Left ventricle myocardium superior (tissue), 1 donor: ENCODE results near the gene NPAS2. TPM values are rescaled to one million over a fixed set of nuclear protein-coding genes. Genes with fewer than 3 reads are reported as not detected.

Experiments
- ATAC-seq: fragments of 200-7000 bp; cut with Tn5 transposase; one replicate; pipeline ENCODE4 v1.9.1; 2020; ENCODE audit warnings: mild to moderate bottlenecking, moderate library complexity
- DNase-seq: peaks from one replicate; pipeline ENCODE4 v3.0.0-alpha.2; 2020
- intact Hi-C: fragments of 100-400 bp; cut with micrococcal nuclease; formaldehyde crosslinking; loops from one replicate; pipeline ENCODE4 v1.11.0; 2022
- total RNA-seq: library from RNA; stranded (reverse); fragmentation: NEBNext Ultra II Directional; extraction: Animal tissue kit (Norgen Biotek cat#: 25700); gene quantifications from one replicate; pipeline ENCODE4 v1.2.1, GENCODE V29; 2021
- donor health status: DM: no; HTN: yes; CAD: no; lungs with severe emphysema.

NPAS2 gene
- total RNA-seq, 1 donor from 2014 or later = 40.9 TPM

DNA sequence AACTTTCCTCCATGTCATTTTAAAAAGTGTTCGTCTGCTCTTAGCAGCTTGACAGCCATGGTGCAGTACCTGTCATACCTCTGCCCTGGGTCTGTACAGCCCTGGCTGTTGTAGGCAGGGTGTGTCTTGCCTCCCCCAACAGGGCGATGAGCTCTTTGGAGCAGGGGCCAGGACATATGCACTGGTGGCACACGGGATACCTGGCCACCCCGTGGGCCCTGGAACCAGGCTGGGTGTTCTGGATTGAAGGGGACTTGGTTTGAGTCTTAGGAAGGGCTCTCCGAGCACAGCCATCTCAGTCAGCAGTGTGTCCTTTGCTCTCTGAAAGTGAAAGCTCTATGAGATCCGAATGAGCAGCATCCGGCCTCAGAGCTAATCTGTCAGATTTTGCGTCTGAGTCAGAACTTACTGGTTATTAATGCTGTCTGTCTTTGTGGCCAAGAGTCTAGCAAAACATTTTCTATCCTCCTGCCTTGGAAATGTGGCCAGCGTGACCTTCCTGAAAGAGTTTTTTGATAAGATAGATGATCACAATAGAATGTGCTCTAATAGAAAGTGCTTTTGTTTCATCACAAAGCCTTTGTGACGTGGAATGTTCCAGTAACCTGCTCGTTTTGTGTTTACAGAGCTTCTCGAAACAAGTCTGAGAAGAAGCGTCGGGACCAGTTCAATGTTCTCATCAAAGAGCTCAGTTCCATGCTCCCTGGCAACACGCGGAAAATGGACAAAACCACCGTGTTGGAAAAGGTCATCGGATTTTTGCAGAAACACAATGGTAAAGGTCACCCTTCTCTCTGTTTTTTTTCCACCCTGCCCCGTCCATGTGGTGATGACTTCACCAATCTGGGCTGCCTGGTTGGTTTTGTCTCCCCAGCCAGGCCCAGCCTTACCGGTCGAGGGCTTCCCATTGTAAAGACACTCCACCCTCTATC, 104.8 kb downstream of the NPAS2 start:
- ATAC-seq (peak; percentile 66), DNase-seq (no peak)
- intact Hi-C loops = no loop called here

DNA sequence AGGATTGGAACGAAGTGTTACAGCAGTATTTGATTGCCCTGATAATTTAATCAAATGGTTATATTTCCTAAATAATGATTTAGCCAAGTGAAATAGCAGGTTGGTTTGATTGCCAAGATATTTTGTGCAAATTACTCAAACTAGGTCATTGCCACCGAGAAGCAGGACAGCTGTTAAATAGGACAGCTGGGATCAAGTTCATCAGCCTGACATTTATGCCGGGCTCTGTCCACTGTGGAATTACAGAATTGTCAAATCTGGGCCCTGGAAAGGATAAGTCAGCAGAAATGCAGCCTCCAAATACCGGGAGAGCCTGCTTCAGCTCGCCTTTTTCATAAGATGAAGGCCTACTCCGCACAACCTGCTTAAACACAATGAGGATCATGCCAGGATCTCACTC, 108.3 kb downstream of the NPAS2 start:
- no peak for DNase-seq
- ATAC-seq = peak; percentile 52
- intact Hi-C loops = no loop called here

DNA sequence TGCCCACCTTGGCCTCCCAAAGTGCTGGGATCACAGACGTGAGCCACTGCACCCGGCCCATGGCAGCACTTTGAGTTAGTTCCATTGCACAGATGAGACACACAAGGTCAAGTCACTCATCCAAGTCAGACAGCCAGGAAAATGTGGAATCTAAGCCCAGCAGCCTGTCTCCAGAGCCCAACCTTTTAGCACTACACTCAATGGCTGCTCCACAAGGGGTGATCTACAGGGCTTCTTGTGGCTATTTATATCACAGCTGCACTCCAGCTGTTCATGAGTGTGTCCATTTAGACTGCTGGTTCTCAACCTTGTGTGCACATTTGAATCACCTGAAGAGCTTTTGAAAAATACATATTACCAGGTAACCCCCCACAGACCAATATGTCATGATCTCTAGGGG, 109.2 kb downstream of the NPAS2 start:
- DNase-seq (no peak), ATAC-seq (peak; percentile 77)
- intact Hi-C loops = no loop called here

DNA sequence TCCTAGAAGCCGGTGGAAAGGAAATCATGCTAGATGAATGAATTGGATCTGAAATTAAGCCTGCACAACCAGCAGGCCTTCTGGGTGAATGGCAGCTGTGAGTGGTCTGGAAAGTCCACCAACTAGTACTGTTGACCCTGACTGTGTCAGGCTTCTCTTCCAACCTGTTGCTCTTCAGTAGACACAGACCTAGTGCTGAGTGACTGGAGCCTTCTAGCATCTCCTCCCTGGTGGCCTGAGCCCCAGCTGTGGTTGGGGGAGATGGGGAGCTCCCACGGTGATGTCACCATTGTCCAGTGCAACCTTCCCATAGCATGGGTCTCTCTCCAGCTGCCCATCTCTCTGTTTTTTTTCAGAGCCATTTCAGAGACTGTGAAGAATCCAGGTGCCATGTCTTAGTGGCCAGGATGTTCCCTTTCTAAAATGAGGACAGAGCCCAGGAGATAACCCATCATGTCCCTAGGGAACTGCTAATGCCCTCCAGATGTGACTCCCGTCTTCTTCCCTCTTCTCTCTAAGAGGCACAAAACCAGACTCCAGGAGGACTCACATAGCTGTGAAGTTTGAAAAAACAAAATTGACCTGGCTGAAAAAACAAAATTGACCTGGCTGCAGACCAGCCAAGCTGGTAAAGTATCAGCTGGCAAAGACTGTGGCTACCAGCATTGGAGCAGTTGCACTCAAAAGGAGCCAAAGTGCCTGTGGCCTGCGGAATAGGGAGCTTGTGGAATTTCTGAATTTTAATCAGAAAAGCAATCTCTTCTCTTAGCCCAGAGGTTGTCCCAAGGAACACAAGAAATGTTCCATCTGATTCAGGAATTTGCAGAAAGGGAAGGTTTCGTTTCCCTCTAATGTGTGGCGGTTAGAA, 114.8 kb downstream of the NPAS2 start:
- intact Hi-C loops = no loop called here
- ATAC-seq (peak; percentile 18), DNase-seq (no peak)

DNA sequence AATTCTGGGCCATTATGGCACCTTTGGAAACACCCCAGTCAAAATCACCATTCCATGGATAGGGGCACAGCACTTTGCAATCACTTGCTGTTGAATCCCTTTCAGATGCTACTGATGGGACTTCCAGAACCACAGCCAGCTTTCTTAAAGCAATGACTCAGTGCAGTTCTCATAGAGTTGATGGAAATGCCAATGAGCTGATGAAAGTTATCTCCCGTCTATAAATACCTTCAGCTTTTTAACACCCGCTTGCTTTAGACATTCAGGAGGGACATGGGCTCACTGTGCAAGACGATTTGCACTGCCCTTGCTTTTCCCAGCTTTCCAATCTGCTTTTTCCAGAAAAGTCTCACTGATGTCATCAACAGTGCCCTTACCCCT, 115.4 kb downstream of the NPAS2 start:
- intact Hi-C loops = no loop called here
- ATAC-seq = peak; percentile 88
- DNase-seq = no peak

DNA sequence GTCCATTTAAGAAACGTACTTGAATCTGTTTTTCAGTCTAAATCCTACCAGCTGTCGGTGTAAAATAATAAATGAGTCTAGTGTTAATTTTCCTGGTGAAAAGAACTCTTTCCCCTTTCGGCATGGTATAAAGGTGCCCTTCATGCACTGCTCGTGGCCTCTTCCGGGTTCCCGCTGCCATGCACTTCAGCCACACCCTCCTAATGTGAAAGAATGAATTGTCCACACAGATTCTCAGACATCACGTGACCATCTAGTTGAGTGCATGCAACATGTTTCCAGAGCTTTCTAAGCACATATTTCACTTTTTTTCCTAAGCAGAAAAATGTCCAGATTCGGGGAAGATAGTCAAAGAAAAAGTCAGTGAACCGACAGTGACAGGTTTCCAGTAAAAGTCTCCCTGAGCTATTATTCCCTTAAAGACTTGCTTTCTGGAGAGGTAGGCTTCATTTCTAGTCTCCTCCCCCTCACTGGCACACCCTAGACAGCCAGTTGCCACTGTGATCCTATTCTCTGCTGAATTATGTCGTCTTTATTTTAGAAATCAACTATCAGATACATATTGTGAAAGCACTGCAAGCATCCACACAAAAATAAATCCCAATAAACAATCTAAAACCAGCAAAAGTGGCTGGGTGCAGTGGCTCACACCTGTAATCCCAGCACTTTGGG, 116.3 kb downstream of the NPAS2 start:
- DNase-seq = no peak
- peak; percentile 57 for ATAC-seq
- intact Hi-C loops = no loop called here

DNA sequence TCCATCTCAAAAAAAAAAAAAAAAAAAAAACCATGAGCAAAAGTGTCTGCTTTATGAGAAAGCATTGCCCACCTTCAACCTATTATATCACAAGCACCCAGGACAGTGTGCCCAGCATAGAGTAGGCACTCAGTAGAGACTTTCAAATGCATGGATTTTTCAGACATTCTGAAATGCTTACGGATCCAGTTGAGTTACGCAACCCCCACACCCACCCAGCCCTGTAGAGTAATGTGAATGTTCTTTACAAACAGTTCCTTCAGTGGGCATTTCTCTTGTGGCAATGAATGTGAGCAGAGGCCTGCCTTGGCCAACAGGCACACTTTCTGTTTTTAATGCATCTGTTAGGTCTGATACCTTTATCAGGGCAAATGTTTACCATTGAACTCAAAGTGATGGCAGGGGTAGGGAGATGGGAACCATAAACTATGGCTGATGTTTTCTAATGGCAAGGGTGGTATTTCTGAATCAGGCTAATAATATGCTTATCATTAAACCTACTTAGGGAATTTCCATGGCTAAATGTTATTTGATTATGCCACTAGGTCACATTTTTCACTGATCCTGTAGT, 117.1 kb downstream of the NPAS2 start:
- intact Hi-C loops = no loop called here
- ATAC-seq (no peak), DNase-seq (no peak)

DNA sequence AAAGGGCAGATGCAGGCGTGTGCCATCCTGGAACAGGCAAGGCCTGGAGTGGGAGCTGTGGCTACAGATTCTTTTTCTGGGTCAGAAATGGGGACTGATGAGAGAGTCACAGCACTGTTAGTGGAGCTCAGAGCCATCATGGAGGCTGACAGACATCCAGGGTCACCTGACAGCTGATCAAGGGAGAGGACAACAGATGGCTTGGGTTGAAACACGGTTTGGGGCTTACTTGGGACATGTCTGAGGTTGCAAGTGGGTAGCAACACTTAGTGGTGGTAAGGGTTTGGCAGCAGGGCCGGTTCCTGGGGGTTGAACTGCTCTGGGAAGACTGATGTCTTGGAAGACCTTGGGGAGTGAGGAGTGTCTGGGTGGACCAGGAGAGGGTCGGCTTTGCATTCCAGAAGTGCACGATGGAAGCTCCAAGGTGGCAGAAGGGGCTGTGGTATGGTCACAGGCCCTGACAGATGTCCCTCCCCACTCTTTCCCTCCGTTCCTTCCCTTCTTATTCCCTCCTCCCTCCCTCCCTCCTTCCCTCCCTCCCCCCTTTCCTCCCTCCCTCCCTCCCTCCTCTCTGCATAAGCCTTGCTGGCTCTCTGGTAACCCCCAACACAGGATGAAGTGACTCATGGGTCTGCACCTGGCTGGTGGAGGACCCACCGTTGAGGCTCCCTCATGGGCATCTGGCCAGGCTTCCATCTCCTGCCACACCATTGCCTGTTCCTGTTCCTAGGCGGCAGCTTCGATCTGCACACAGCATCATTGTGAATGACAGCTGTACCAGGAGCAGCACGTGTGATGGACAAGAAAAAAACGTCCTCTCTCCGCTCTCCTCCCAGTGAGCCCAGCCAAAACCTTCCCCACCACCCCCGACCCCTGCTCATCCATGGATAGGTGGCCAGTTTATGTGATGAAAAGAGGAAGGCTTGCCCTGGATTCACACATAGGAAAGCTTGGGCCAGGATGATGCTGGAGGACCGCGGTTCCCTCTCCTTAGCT, 118.4 kb downstream of the NPAS2 start:
- intact Hi-C loops = no loop called here
- no peak for ATAC-seq
- no peak for DNase-seq

DNA sequence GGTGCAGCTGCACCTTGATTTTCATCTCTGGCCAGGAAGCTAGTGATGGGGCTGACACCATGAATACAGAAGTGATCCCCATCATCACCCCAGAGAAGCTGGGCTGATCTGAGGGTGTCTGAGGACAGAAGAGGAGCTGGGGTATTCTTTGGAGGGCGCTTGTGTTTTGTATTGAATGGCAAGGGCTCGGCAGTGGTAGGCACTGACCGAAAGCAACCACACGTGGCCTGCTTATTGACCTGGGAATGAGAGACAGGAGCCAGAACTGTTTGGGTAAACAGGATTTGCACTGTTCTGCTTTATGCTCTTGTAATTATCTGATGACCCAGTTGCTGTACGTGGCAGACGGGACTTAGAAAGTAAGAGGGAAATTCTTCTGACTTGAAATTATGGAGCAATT, 119.5 kb downstream of the NPAS2 start:
- no peak for ATAC-seq
- intact Hi-C loops = no loop called here
- DNase-seq = no peak

DNA sequence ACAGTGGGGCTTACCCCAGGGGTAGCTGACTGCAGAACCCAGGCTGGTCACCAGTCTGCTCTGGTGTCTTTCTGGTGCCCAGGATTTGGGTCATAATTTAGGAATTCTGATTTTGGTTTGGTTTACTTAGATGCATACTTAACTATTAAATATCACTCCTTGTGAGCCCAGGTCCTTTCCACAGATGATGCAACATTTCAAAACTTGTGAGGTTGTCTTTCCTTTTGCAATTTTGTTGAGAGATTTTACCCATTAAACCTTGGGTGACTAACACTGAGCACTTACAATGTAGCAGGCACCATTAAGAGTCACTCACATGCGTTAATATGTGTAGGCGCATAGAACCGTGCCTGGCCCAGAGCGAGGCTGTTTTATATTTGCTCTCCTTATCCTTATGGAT, 120.3 kb downstream of the NPAS2 start:
- DNase-seq (no peak), ATAC-seq (no peak)
- intact Hi-C loops = no loop called here

DNA sequence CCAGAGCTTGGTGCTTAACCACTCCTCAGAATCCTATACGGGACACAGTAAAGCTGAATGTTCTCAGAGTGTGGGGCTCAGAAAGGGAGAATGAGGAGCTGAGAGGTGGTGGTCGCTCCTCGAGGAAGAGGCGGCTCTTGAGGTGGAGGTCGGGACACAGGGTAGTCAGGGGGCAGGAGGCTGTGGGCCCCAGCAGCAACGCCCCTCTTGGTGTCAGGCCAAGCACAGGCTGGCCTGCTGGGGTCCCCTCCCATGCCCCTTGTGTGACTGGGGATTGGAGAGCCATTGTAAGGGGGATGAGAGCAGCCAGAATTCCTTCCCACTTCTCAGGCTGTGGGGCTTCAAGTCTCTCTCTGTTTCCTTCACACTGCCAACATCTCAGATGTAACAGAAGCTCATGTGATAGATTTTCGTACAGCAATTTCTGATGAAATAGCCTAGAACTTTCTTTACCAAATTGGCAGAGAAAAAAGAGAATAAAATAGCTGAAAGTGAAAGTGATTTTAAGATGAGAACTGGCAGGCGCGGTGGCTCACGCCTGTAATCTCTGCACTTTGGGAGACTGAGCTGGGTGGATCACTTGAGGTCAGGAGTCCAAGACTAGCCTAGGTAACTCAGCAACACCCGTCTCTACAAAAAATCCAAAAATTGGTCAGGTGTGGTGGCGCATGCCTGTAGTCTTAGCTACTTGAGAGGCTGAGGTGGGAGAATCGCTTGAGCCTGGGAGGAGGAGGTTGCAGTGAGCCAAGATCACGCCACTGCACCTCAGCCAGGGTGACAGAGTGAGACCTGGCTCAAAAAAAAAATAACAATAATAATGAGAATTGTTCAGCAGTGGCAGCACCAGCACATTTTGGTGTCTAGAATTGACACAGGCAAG, 121.1 kb downstream of the NPAS2 start:
- intact Hi-C loops = no loop called here
- ATAC-seq (no peak), DNase-seq (no peak)

DNA sequence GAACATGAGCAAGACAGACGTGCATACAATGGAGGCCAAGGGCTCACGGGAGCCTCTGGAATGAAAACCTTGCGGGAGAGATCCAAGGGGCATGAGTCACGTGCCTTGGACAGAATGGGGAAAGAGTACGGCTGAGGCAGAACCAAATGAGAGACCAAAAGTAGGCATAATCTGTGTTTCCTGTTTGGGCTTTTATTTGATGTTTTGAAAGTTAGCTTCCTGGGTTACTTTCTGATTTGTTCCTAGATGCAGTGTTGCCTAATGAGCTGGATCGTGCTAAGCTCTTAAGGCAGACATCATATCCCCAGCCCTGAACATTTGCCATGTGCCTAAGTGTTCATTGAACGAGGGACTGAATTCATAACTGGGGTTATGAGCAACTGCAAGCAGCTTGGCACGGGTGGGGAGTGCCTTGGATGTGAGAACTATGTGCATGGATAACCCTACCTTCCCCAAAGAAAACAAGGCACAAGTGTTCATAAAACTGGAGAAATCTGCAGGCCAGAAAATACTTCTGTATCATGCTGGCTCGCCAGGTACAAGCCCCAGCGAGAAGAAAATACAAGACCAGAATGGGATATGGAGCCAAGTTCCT, 121.8 kb downstream of the NPAS2 start:
- DNase-seq = no peak
- intact Hi-C loops = no loop called here
- ATAC-seq = no peak

DNA sequence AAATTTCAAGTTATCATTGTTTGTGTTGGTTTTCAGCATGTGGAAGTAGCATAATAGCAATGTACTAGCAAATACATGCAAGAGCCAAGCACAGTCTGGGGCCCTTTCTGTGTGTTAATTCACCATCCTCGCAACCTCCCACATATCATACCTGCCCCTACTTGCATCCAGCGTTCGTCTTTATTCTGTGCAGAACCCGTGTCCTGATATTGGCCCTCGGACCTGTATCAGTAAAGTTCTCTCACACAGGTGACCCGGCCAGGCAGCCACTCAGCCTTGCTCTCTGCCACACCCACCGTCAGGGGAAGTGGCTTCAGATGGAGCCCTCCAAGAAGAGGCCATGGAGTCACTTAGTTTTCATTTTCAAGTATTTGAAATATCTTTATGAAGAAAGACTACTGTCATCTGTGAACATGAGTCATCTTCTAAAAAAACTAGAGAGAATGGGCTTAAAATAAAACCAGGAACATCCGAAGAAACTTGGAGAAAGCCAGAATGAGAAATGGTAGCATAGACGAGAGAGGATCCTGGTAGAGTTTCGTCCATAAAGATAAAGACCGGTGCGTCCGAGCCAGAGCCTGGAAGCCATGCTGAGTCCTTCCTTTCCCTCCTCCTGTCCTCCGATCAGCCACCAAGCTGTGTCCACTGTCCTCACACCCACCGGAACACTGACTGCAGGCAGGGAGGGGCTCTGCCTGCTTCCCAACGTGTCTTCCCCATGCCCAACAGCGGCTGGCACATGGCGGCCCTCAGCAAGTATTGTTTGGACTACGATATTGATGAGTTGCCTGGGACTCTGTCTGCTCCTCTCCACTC, 124.9 kb downstream of the NPAS2 start:
- ATAC-seq (no peak), DNase-seq (no peak)
- intact Hi-C loops = no loop called here

DNA sequence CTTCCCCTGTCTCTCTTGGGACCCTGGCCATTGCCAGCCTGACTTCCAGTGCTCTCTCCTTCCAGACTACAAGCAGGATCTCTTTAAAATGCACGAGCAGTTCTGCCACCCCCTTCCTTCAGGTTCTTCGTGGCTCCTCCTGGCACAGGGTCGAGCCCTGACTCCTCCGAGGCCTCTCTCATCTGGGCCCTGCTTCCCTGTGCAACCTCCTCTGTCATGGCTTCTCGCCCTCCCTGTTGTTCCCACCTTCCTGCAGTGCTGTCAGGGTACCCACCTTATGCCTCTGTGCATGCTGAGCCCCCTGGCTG, 125.4 kb downstream of the NPAS2 start:
- intact Hi-C loops = no loop called here
- no peak for ATAC-seq
- no peak for DNase-seq

DNA sequence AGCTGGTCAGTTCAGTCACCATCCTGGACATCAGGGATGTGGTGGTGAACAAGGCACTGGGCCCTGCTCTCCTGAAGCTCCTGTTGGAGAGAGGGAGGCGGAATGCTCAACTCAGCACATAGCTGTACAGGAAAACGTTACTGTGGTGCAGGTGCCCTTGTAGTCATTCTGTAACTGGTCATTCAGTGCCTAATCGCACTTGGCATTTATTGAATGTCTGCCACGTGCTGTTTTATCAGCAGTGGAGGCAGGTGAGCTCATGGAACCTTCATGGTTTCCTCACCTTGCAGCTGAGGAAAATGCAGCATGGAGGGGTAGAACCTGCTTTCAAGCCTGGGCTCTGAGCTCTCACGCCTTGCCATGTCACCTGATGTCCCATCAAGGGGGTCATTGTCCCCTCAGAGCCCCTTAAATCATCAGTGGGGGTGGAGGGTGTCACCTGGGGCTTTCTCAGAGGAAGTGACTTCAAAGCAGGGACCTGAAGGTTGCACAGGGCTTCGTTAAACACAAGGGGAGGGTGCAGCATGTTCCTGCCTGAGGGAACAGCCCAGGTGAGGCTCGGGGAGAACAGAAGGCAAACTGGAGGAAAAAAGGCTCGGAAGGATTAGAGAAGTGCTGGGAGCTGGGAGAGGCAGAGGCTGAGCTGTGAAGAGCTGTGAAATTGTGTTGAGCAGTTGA, 126.1 kb downstream of the NPAS2 start:
- no peak for ATAC-seq
- intact Hi-C loops = no loop called here
- no peak for DNase-seq
